K562 (cell line): ENCODE measurements around the gene CNTF. TPM values are rescaled to one million over a fixed set of nuclear protein-coding genes. Genes with fewer than 3 reads are reported as not detected.

ENCODE experiments used
- ATAC-seq: fragments of 200-7000 bp; cut with Tn5 transposase; 3 replicates; pipeline ENCODE4 v1.9.1; 2020; ENCODE audit warnings: moderate library complexity
- BruUV-seq: library from RNA; stranded (reverse); fragments of 400-500 nt; replicated peaks from 2 replicates; lab custom pipeline; 2021; lab: Mats Ljungman, UMichigan
- CTCF ChIA-PET: fragments of 300-600 bp; formaldehyde crosslinking; extraction: SDS; loops from one replicate; lab custom pipeline; 2021; ENCODE audit warnings: low intra/inter-chr PET ratio; lab: Yijun Ruan, JAX
- POLR2A ChIA-PET: fragments of 300-600, 350-650 bp; sonication (Branson Sonifier 250); formaldehyde crosslinking; extraction: SDS; loops from one replicate; lab custom pipeline; 2021; ENCODE audit warnings: antibody characterized with exemption, inconsistent platforms; lab: Yijun Ruan, JAX
- DNase-seq, 4 experiments: peaks; one replicate each; pipeline versions ENCODE4 v3.0.0 to v3.0.0-alpha.2; 2011 to 2018; ENCODE audit warnings: low spot score in 3 of 4, mixed read lengths in 3 of 4; ENCODE audit errors: extremely low read depth in 1 of 4
- FAIRE-seq: peaks from 2 replicates; lab custom pipeline; 2011; peaks lifted over from hg19 to GRCh38; lab: Jason Lieb, UNC
- H2AFZ ChIP-seq: 2 replicates; pipeline ENCODE4 v1.6.0; 2011; ENCODE audit warnings: low read depth, low read length, control low read depth, inconsistent platforms
- H3K27ac ChIP-seq: fragments of 200-600 bp; 3 replicates; pipeline ENCODE4 v1.8.0; 2011; ENCODE audit warnings: low read depth, mild to moderate bottlenecking, control low read depth, inconsistent platforms, low read length, moderate library complexity, mixed read lengths; ENCODE audit errors: extremely low read depth
- H3K27me3 ChIP-seq, 2 experiments: fragments of 300-600 bp in 1 of 2; 2 replicates in 1 of 2; 3 replicates in 1 of 2; pipeline versions ENCODE4 v1.6.0 to v1.8.0; 2011; ENCODE audit warnings: inconsistent platforms in 2 of 2, low read length in 2 of 2, mild to moderate bottlenecking in 1 of 2, mixed read lengths in 1 of 2, moderate library complexity in 1 of 2; ENCODE audit not compliant: control insufficient read depth in 2 of 2, insufficient read depth in 2 of 2
- H3K36me3 ChIP-seq: fragments of 300-600 bp; 3 replicates; pipeline ENCODE4 v1.8.0; 2011; ENCODE audit warnings: mild to moderate bottlenecking, low read length, inconsistent platforms; ENCODE audit not compliant: control insufficient read depth, insufficient read depth
- H3K4me1 ChIP-seq, 2 experiments: fragments of 200-600 bp in 1 of 2; replicated peaks in 1 of 2; 2 replicates in 1 of 2; 3 replicates in 1 of 2; pipeline versions ENCODE4 v1.5.1 to v1.8.0; 2011; ENCODE audit warnings: inconsistent platforms in 2 of 2, low read length in 2 of 2, mild to moderate bottlenecking in 1 of 2, mixed read lengths in 1 of 2, moderate library complexity in 1 of 2; ENCODE audit not compliant: control insufficient read depth in 2 of 2, insufficient read depth in 2 of 2
- H3K4me2 ChIP-seq: 2 replicates; pipeline ENCODE4 v1.6.1; 2011; ENCODE audit warnings: low read length, control low read depth, inconsistent platforms, mixed read lengths; ENCODE audit not compliant: insufficient read depth
- H3K4me3 ChIP-seq: fragments of 200-600 bp; sonication (generic), shearing (Covaris generic); 2 replicates; pipeline ENCODE4 v1.5.1; 2016; ENCODE audit warnings: control low read depth, inconsistent platforms
- H3K79me2 ChIP-seq: fragments of 200-600 bp; 3 replicates; pipeline ENCODE4 v1.8.0; 2011; ENCODE audit warnings: low read length, inconsistent platforms; ENCODE audit not compliant: control insufficient read depth, insufficient read depth
- H3K9ac ChIP-seq, 2 experiments: 2 replicates each; pipeline versions ENCODE4 v1.6.0 to v1.6.1; 2011; ENCODE audit warnings: low read depth in 2 of 2, low read length in 2 of 2, control low read depth in 1 of 2, inconsistent platforms in 1 of 2, mild to moderate bottlenecking in 1 of 2, mixed read lengths in 1 of 2; ENCODE audit not compliant: insufficient read depth in 1 of 2
- H3K9me1 ChIP-seq: one replicate; pipeline ENCODE4 v1.6.0; 2011; ENCODE audit warnings: inconsistent platforms, mild to moderate bottlenecking, low read length, moderate library complexity; ENCODE audit not compliant: control insufficient read depth, insufficient read depth
- H3K9me3 ChIP-seq: replicated peaks from 2 replicates; pipeline ENCODE4 v1.5.1; 2011; ENCODE audit warnings: low read depth, low read length, inconsistent platforms; ENCODE audit not compliant: control insufficient read depth, insufficient read depth
- H4K20me1 ChIP-seq: replicated peaks from 2 replicates; pipeline ENCODE4 v1.6.1; 2011; ENCODE audit warnings: low read length, inconsistent platforms, mixed read lengths; ENCODE audit not compliant: control insufficient read depth, insufficient read depth
- CBFA2T3 ChIP-seq: fragments of 450-650 bp; IDR thresholded peaks from 2 replicates; pipeline ENCODE4 v1.6.1; 2017
- FOXK2 ChIP-seq, 2 experiments: fragments of 450-650 bp; IDR thresholded peaks in 1 of 2; conservative IDR thresholded peaks in 1 of 2; 2 replicates each; pipeline ENCODE4 v1.6.1; 2016; ENCODE audit warnings: low read depth in 2 of 2, mild to moderate bottlenecking in 1 of 2
- GABPA ChIP-seq: fragments of 200-800 bp; sonication (Bioruptor generic); conservative IDR thresholded peaks from 2 replicates; pipeline ENCODE4 v1.6.1; 2016; ENCODE audit warnings: low read depth, missing genetic modification characterization, missing compliant biosample characterization
- HOMEZ ChIP-seq: fragments of 250-450 bp; sonication (Bioruptor Pico); IDR thresholded peaks from 2 replicates; pipeline ENCODE4 v1.4.0; 2020; ENCODE audit warnings: mild to moderate bottlenecking, moderate library complexity
- MLX ChIP-seq, 2 experiments: fragments of 450-650 bp in 1 of 2; sonication (generic) in 1 of 2; formaldehyde crosslinking; conservative IDR thresholded peaks; 2 replicates each; pipeline versions ENCODE4 v1.4.0 to v1.8.1; 2020 to 2022; ENCODE audit warnings: mild to moderate bottlenecking in 1 of 2, missing genetic modification reagents in 1 of 2
- NR2C2 ChIP-seq, 2 experiments: fragments of 200-800 bp in 1 of 2; sonication (Bioruptor generic) in 1 of 2; sonication (generic) in 1 of 2; formaldehyde crosslinking in 1 of 2; IDR thresholded peaks; 2 replicates each; pipeline versions ENCODE4 v1.6.1 to v1.8.0; 2016 to 2022; ENCODE audit warnings: mild to moderate bottlenecking in 1 of 2, missing compliant biosample characterization in 1 of 2, missing genetic modification characterization in 1 of 2, missing genetic modification reagents in 1 of 2
- RBM15 ChIP-seq: fragments of 200-400 bp; formaldehyde crosslinking; IDR thresholded peaks from 2 replicates; pipeline ENCODE4 v1.6.1; 2018; ENCODE audit warnings: mild to moderate bottlenecking, low read length, moderate library complexity; ENCODE audit not compliant: insufficient read depth
- RFX5 ChIP-seq: IDR thresholded peaks from 2 replicates; pipeline ENCODE4 v1.6.1; 2011; ENCODE audit warnings: low read depth, mild to moderate bottlenecking, improper control_type of control experiment, low read length
- SP2 ChIP-seq: IDR thresholded peaks from 2 replicates; pipeline ENCODE4 v1.6.1; 2011; ENCODE audit warnings: mild to moderate bottlenecking, low read depth, low read length, moderate library complexity; ENCODE audit not compliant: poor library complexity, severe bottlenecking; ENCODE audit errors: extremely low read depth
- TRIM25 ChIP-seq: fragments of 450-650 bp; IDR thresholded peaks from 2 replicates; pipeline ENCODE4 v1.7.0; 2016; ENCODE audit warnings: borderline replicate concordance
- ZBTB7A ChIP-seq: IDR thresholded peaks from 2 replicates; pipeline ENCODE4 v1.6.1; 2011; ENCODE audit warnings: low read depth, mild to moderate bottlenecking, low read length, moderate library complexity, borderline replicate concordance; ENCODE audit not compliant: control insufficient read depth
- ZNF354B ChIP-seq: fragments of 250-450 bp; sonication (Bioruptor Pico); IDR thresholded peaks from 2 replicates; pipeline ENCODE4 v1.4.0; 2020
- ZNF436 ChIP-seq: fragments of 250-450, 450-650 bp; sonication (Bioruptor Pico); formaldehyde crosslinking; IDR thresholded peaks from 2 replicates; pipeline ENCODE4 v1.7.0; 2020; ENCODE audit warnings: mild to moderate bottlenecking
- ZNF551 ChIP-seq: fragments of 250-450 bp; sonication (Bioruptor Pico); IDR thresholded peaks from 2 replicates; pipeline ENCODE4 v1.5.0; 2021; ENCODE audit warnings: mild to moderate bottlenecking, moderate library complexity
- ZNF584 ChIP-seq: fragments of 200-800 bp; sonication (Bioruptor generic); IDR thresholded peaks from 2 replicates; pipeline ENCODE4 v1.6.1; 2016; ENCODE audit warnings: low read depth, mild to moderate bottlenecking, missing genetic modification characterization, missing compliant biosample characterization
- ZNF695 ChIP-seq: fragments of 450-650 bp; formaldehyde crosslinking; IDR thresholded peaks from 2 replicates; pipeline ENCODE4 v1.4.0; 2020; ENCODE audit warnings: mild to moderate bottlenecking, moderate library complexity
- WGBS: fragments of 100-300 bp; shearing (Covaris generic); methylation state at CpG from one replicate; pipeline ENCODE4 v1.1.6; 2016; ENCODE audit warnings: low coverage, mixed read lengths; ENCODE audit not compliant: insufficient coverage; ENCODE audit errors: missing lambda C conversion rate; 5-methylcytosine and 5-hydroxymethylcytosine counted together
- in situ Hi-C: fragments of 300-500 bp; cut with MboI; formaldehyde crosslinking; loops from 4 replicates; pipeline ENCODE4 v1.15.0; 2018; ENCODE audit warnings: inconsistent platforms, mixed read lengths
- intact Hi-C: fragments of 100-400 bp; cut with micrococcal nuclease; formaldehyde crosslinking; loops from 2 replicates; pipeline ENCODE4 v1.14.2; 2022
- polyA plus RNA-seq, 8 experiments: library from polyadenylated mRNA; depleted of rRNA in 4 of 8; stranded (reverse) in 5 of 8; unstranded in 3 of 8; fragments of >200 nt; fragmentation: Nextera tagmentation in 2 of 8; fragmentation: Illumina TruSeq in 1 of 8; extraction: Ambion mirVana in 2 of 8; extraction: Trizol in 1 of 8; gene quantifications; 2 replicates each; pipeline versions ENCODE4 v1.2.1 to v1.2.3, GENCODE V29; 2011 to 2014; ENCODE audit warnings: inconsistent platforms in 1 of 8, missing spikeins in 1 of 8
- total RNA-seq, 7 experiments: library from RNA; depleted of rRNA in 6 of 7; stranded (reverse); fragments of >200 nt in 6 of 7; fragmentation: Illumina TruSeq in 2 of 7; extraction: Trizol in 2 of 7; gene quantifications; 2 replicates each; pipeline versions ENCODE4 v1.2.1 to v1.2.3, GENCODE V29; 2011 to 2021; ENCODE audit warnings: low replicate concordance in 1 of 7

Gene CNTF
- total and polyA plus RNA-seq, 9 of the 15 experiments (the other 6 are each of a cell fraction or from before 2014, with no cell fraction given) = 0.17 to 5.0 (median 2.3) TPM

DNA sequence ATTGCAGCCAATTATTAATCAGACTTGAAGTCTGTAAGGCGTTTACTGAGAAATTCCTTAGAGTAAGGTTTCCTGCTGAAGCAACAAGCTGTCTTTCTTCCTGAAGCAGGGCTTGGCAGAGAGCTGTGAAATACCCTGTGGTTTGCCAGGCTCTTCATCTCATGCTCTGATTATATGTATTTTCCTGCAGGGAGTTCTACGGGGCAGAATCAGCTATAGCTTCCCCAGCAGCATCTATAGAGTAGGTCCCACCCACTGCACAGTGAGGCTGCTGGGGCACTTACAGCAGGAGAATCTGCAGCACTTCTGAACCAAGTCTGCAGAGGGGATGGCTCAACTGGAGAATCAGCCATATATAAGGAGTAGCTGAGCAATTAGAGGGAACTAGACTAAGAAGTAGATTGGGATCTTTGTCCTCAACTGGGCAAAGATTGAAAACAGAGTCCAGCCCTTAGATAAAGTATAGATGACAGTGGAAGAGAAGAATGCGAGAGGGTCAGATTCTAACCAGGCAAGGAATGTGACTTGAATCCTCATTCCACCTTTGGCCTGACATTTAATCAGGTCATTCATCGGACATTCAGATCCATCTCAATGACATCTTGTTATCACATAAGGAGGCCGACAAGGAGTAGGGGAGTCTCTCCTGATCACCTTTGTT, 37.6 kb downstream of the CNTF start:
- ChIA-PET CTCF (interaction anchor here (0.6 kb wide), 1 partner anchor 9 kb away, joined by 3 read pairs; no protein-coding TSS in a partner anchor), POLR2A (no interaction called here)
- H3K27ac ChIP-seq = no peak overlapping the region
- WGBS = 13% methylated on average over 5 of the region's 5 CpGs
- FAIRE-seq = no peak
- no peak for DNase-seq
- H3K27me3 ChIP-seq = no peaks in the 10 kb centered on the region
- no peaks in the 10 kb centered on the region for H3K4me1 ChIP-seq
- no peak overlapping the region for H3K9ac ChIP-seq
- intact Hi-C loops = no loop called here
- H4K20me1 ChIP-seq = no peaks in the 10 kb centered on the region
- no peaks in the 10 kb centered on the region for H3K9me1 ChIP-seq
- H3K36me3 ChIP-seq = no peaks in the 10 kb centered on the region
- no peaks in the 10 kb centered on the region for H3K9me3 ChIP-seq
- ATAC-seq = no peak
- H2AFZ ChIP-seq = no peak overlapping the region
- in situ Hi-C loops = no loop called here
- no peak overlapping the region for H3K4me2 ChIP-seq
- H3K4me3 ChIP-seq = no peak overlapping the region
- no peaks in the 10 kb centered on the region for H3K79me2 ChIP-seq
- no TSS peak for BruUV-seq
- TF ChIP-seq ZNF695 (no peak), GABPA (tag) (no peak), HOMEZ (CRISPR knock-in tag) (no peak), MLX (CRISPR knock-in tag; conservative IDR thresholded peaks at IDR 0.05) (no peak), ZBTB7A (no peak), NR2C2 (CRISPR knock-in tag; IDR thresholded peaks at IDR 0.05) (no peak), NR2C2 (tag; IDR thresholded peaks at IDR 0.05) (no peak), TRIM25 (no peak), ZNF354B (CRISPR knock-in tag) (no peak), RFX5 (no peak), FOXK2 (conservative IDR thresholded peaks at IDR 0.05 in 1 of 2, IDR thresholded peaks at IDR 0.05 in 1 of 2; ENCODE audit: low read depth in 2 of 2) (no peak), ZNF436 (CRISPR knock-in tag) (no peak), SP2 (no peak), ZNF551 (no peak), CBFA2T3 (no peak), ZNF584 (CRISPR knock-in tag) (no peak), RBM15 (no peak)
